Activated effector memory CD4-positive, alpha-beta T cell treated with Interleukin-2 at 50 U/mL for 16 hours (primary cell): ENCODE measurements around the gene UBN1.
"Not testable (repeated sequence)": the region's sequence is repeated elsewhere in the genome, so short reads cannot be mapped to it uniquely, and the experiment has no call there.

Experiments
- DNase-seq: peaks from one replicate; pipeline ENCODE4 v3.0.0-alpha.2; 2020

UBN1 gene

DNA sequence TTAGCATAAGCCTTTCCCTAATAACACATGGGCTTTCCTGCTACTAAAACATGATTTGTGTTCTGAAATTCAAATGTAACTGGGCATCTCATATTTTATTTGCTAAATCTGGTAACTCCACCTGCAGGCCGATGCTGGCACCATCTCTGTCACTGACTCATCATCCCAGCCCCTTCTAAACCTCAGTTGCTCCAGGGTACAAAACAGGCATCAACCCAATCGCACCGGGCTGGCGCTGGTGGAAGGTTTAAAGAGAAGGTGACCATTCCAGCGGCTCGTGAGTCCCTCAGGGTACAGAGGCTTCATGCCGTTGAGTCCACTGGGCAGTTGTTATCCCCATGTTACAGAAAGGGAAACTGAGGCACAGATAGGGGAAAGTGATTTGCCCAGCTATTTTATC, 62.5 kb downstream of the UBN1 start:
- no peak for DNase-seq

GRCh38 chr16:4910828-4911227, 63.5 kb downstream of the UBN1 start:
- no peak for DNase-seq

GRCh38 chr16:4911970-4912386, 64.7 kb downstream of the UBN1 start:
- DNase-seq = no peak

DNA sequence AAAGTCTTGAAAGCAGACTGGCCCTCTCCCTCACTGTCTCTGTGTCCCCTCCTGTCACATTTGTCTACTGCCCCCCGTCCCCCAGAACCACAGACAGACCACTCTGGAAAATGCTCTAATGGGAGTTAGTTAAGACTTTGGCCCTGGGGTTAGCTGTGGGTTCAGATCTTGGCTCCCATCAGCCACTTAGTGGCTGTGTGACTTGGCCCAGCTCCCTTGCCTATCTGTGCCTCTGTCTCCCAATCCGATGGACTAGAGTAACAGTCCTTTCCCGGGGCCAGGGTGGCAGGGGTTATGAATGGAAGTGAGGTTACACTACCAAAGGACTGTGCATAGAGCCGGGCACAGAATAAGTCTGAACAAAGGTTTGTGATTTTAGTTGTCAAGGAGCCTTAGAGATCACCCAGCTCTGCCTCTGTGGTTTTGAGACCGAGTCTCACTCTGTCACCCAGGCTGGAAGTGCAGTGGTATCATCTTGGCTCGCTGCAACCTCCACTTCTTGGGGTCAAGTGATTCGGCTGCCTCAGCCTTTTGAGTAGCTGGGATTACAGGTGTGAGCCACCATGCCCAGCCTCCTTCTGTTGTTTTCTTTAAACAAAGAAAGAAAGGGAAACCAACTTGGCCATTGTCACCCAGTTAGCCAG, 66.0 kb downstream of the UBN1 start:
- no peak for DNase-seq

DNA sequence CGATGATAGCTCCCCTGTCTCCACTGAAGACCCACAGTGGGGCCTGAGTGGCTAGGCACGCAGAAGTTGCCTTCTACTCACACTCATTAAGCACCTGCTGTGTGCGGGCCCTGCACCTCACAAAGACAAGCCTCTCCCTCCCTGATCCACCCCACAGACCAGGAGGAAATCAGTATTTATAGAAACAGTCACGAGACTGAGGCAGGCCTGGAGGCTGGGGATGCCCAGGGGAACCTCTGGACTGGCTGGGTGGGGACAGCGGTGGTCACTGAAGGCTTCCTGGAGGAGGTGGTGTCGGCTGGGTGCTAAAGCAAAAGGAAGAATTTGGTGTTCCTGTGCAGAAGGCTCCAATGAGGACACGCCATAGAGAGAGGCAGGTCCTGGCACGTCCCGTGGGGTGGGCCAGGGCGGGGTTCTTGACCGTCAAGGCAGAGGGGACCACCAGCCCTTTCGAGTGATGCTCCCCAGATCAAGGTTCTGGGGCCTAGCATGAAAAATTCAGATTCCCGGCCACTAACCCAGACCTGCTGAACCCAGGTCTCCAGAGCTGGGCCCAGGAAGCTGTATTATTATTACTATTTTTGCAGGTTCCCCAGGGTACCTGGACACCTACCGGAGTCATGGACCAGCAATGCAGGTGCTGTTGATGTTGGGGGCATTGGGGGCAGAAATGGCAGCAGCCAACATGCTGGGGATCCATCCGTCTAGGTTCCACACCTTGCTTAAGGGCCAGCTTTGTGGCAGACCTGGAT, 66.7 kb downstream of the UBN1 start:
- DNase-seq = no peak

DNA sequence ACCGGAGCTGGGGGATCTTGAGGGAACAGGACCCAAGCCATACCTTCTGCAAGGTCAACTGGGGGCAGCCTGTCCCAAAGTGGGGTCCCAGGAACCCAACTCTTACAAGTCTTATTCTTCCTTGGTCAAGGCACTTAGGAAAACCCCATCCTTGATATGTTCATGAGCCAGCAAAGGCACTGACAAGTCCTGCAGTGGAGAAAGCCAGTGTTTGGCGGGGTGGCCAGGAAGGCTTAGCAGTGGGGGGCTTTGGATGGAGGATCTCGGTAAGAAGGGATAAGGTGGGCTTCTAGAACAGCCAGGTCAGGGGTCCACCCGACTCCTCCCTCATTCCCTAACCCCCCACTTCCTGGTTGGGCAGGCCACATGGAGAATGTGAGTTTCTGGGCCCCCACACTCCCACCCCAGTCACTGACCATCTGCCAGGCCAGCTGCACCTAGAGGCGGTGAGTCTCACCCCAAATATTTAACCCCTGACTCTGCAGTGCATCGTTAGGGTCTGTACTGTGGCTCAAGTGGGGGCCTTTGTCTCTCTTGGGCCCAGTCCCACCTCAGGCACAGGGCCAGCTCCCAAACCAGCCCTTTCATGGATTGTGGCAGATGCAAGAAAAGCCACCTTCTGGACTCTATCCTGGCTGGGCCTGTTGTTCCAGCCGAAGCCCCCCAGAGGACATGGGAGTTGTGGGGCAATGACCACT, 67.4 kb downstream of the UBN1 start:
- DNase-seq = no peak

- DNase-seq = no peak
Observed at GRCh38 chr16:4915226-4915761, 68.0 kb downstream of the UBN1 start.

DNA sequence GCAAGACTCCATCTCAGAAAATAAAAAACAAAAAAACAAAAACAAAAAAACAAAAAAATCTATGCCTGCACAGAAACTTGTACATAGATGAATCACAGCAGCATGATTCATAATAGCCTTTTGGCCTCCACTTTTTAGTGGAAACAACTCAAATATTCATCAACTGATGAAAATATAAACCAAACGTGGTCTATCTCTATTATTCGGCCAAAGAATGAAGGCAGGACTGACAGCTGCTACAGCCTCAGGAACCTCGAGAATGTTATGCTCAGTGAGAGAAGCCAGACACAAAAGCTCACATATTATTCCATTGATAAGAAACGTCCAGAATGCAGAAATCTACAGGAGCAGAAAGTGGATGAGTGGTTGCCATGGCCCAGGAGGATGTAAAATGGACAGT, 69.8 kb downstream of the UBN1 start:
- DNase-seq = no peak

DNA sequence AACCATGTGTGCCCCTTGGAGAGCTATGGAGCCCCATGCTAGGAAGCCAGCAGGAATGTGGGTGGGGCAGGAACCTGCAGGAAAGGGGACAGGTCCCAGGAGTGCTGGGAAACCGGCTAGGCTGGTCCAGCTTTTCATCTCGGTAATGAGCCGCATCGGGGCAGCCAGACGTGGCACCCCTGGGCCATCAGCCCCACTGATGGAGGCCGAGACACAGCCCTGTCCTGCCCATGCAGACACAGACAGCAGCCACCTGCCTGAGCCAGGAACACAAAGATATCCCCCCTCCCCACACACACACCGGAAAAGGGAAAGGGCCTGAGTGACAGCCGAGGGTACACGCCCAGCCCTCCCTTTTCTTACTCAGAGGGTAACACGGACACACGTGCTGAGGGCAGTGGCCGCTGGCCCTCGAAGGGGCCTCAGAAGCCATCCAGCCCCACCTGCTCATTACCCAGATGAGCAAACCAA, 71.5 kb downstream of the UBN1 start:
- no peak for DNase-seq

DNA sequence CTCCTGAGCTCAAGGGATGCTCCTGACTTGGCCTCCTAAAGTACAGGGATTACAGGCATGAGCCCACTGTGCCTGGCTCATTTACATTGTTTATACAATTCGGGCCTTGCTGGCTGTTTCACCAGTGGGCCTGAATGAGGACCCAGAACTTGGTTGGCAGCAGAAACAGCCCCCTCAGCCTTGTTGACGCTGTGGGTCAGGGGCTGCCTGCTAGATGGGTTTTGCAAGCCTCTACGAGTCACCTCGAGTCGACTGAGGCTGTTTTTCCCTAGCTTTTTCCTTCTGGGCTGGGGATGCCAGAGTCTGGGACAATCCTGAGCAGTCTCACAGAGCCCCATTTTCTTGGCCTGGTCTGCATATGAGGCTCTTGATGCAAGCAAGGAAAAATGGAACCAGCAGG, 73.5 kb downstream of the UBN1 start:
- DNase-seq = no peak

DNA sequence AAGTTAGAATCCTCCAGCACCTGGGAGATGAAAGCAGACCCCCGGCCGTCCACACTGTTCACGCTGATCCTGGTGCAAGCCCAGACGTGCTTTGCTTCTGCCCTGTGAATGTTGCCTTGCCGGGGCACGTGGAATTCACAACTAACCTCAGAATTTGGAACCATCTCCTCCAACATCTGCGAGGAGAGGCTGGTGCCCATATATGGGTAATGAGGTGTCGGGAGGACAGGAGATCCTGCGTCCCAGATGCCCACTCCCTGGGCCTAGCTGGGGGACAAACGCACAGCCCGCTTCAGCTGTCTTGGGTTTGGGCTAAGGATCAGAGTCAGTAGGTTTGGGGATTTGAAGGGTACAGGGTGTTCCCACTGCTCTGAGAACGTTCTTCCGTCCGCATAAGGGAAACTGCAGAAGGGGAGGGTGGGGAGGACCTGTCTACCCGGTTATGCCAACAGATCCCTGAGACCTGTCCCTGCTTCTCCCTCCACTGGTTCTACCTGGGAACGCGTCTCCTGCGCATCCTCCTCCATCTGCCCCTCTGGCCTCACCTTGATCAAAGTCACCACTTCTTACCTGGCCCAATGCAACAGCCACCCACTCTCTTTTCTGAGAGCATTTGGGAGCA, 75.6 kb downstream of the UBN1 start:
- DNase-seq = no peak

GRCh38 chr16:4923853-4924252, 76.6 kb downstream of the UBN1 start:
- no peak for DNase-seq

- DNase-seq = no peak
Observed at GRCh38 chr16:4924593-4925292, 77.5 kb downstream of the UBN1 start.

GRCh38 chr16:4925293-4925607, 78.0 kb downstream of the UBN1 start:
- DNase-seq = no peak

DNA sequence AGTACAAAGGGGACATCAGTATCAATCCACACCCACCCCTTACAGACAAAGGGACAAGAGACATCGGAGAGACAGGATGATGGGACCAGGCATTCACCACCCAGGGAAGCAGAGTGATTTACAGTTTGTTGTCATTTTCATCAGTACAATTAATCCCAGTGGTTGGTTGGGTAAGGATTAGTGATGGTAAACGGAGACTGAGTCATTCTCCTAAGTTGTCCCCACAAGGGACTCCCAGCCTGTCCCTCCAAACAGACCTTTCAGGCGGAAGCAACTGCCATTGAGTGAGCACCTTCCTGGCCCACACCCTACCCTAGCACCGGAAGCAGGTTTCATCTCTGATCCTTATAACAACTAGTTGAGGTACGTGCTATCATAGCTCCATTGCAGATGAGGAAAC, 78.5 kb downstream of the UBN1 start:
- no peak for DNase-seq

- DNase-seq = no peak
Observed at GRCh38 chr16:4926928-4927327, 79.6 kb downstream of the UBN1 start.

GRCh38 chr16:4927661-4928060, 80.4 kb downstream of the UBN1 start:
- no peak for DNase-seq

DNA sequence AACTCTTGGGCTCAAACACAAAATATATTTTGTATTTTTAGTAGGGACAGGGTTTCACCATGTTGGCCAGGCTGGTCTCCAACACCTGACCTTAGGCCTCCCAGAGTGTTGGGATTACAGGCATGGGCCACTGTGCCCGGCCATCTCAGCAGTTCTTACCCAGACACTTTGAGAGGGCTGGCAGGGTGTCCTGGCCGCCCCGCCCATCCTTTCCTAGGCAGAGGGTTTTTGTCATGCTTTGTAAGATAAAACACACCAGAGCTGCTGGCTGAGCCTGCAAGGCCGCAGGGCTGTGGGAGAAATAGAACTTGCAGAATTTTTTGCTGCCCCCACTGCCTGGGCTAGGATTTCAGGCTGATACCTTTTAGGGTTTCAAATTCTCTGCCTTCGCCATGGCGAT, 80.9 kb downstream of the UBN1 start:
- no peak for DNase-seq

DNA sequence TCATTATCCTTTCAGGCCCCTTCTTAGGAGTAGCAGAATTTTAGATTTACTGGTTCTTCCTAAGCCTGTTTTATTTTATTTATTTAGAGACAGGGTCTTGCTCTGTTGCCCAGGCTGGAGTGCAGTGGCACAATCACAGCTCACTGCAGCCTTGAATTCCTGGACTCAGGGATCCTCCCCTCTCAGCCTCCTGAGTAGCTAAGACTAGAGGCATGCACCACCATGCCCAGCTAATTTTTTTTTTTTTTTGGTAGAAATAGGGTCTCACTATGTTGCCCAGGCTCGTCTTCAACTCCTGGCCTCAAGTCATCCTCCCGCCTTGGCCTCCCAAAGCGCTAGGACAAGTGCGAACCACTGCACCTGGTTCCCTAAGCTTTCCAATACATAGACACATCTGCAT, 82.3 kb downstream of the UBN1 start:
- DNase-seq = not testable (repeated sequence)

DNA sequence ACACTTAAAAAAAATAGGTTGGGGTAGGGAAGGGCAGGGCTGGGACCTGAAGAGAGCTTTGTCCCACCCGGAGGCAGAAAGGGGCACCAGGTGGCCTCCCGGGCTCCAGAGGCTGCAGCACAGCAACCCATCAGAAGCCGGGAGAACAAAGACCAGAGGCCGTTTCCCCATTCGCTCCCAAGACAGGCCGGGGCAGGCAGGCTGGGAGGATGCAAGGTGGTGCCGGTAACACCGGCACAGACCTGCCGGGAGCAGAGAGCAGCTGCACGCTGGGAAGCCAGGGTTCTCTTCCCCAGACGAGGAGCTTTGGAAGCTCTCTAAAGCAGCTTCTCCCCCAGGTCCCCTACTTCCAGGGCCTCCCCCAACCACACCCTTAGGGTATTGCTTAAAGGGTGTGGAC, 84.1 kb downstream of the UBN1 start:
- no peak for DNase-seq
